ENCODE results near the gene CDH26.

The CDH26 gene

GRCh38 chr20:59985164-59985563 is 26.9 kb downstream of the CDH26 start:
- no peak for DNase-seq (ENCODE audit: low read depth)

- no peak for DNase-seq (ENCODE audit: low read depth)
Measured at GRCh38 chr20:59985864-59986263, 27.6 kb downstream of the CDH26 start.

GRCh38 chr20:59987135-59987534 is 28.9 kb downstream of the CDH26 start:
- DNase-seq (ENCODE audit: low read depth): no peak

- no peak for DNase-seq (ENCODE audit: low read depth)
Measured at GRCh38 chr20:59988141-59988540, 29.9 kb downstream of the CDH26 start.

GRCh38 chr20:59992526-59993084 is 34.4 kb downstream of the CDH26 start:
- no peak for DNase-seq (ENCODE audit: low read depth)

GRCh38 chr20:59993736-59994430 is 35.7 kb downstream of the CDH26 start:
- DNase-seq (ENCODE audit: low read depth): no peak

- no peak for DNase-seq (ENCODE audit: low read depth)
Measured at GRCh38 chr20:59994697-59995122, 36.5 kb downstream of the CDH26 start.

- DNase-seq (ENCODE audit: low read depth): no peak
Measured at GRCh38 chr20:59996108-59996507, 37.9 kb downstream of the CDH26 start.

GRCh38 chr20:59997896-59998295 is 39.7 kb downstream of the CDH26 start:
- no peak for DNase-seq (ENCODE audit: low read depth)

- no peak for DNase-seq (ENCODE audit: low read depth)
Measured at GRCh38 chr20:59999502-59999901, 41.3 kb downstream of the CDH26 start.

- no peak for DNase-seq (ENCODE audit: low read depth)
Measured at GRCh38 chr20:60000271-60001042, 42.2 kb downstream of the CDH26 start.

- DNase-seq (ENCODE audit: low read depth): no peak
Measured at GRCh38 chr20:60001108-60001507, 42.9 kb downstream of the CDH26 start.

- no peak for DNase-seq (ENCODE audit: low read depth)
Measured at GRCh38 chr20:60003776-60004175, 45.6 kb downstream of the CDH26 start.

GRCh38 chr20:60006261-60006660 is 48.0 kb downstream of the CDH26 start:
- DNase-seq (ENCODE audit: low read depth): no peak

- DNase-seq (ENCODE audit: low read depth): no peak
Measured at GRCh38 chr20:60007464-60007863, 49.2 kb downstream of the CDH26 start.

- no peak for DNase-seq (ENCODE audit: low read depth)
Measured at GRCh38 chr20:60008130-60008808, 50.0 kb downstream of the CDH26 start.

- DNase-seq (ENCODE audit: low read depth): no peak
Measured at GRCh38 chr20:60009318-60009717, 51.1 kb downstream of the CDH26 start.

- no peak for DNase-seq (ENCODE audit: low read depth)
Measured at GRCh38 chr20:60009826-60010616, 51.8 kb downstream of the CDH26 start.

- DNase-seq (ENCODE audit: low read depth): no peak
Measured at GRCh38 chr20:60010689-60011458, 52.7 kb downstream of the CDH26 start.

GRCh38 chr20:60011512-60012507 is 53.6 kb downstream of the CDH26 start:
- DNase-seq (ENCODE audit: low read depth): no peak
